HepG2 (cell line): ENCODE data around the gene CRYBA1. TPM values are rescaled to one million over a fixed set of nuclear protein-coding genes. Genes with fewer than 3 reads are reported as not detected.

Source experiments
- ATAC-seq: fragments of 200-7000 bp; cut with Tn5 transposase; 3 replicates; pipeline ENCODE4 v1.9.1; 2020; ENCODE audit warnings: mild to moderate bottlenecking, moderate library complexity
- BruUV-seq: library from RNA; stranded (reverse); fragments of 400-500 nt; replicated peaks from 2 replicates; lab custom pipeline; 2021; lab: Mats Ljungman, UMichigan
- CTCF ChIA-PET: fragments of 300-600 bp; formaldehyde crosslinking; extraction: SDS; loops from one replicate; lab custom pipeline; 2021; ENCODE audit warnings: low total read pairs, inconsistent platforms, low intra/inter-chr PET ratio; lab: Yijun Ruan, JAX
- POLR2A ChIA-PET: fragments of 350-600 bp; sonication (Branson Sonifier 250); formaldehyde crosslinking; loops from one replicate; lab custom pipeline; 2020; ENCODE audit warnings: antibody characterized with exemption, inconsistent platforms; lab: Yijun Ruan, JAX
- DNase-seq: peaks from one replicate; pipeline ENCODE4 v3.0.0-alpha.2; 2015; ENCODE audit warnings: low spot score
- FAIRE-seq: peaks from 3 replicates; lab custom pipeline; 2011; peaks lifted over from hg19 to GRCh38; lab: Jason Lieb, UNC
- H2AFZ ChIP-seq: one replicate; pipeline ENCODE4 v1.6.1; 2011; ENCODE audit warnings: low read length, inconsistent platforms
- H3K27ac ChIP-seq: fragments of 300-600 bp; 3 replicates; pipeline ENCODE4 v1.8.0; 2011; ENCODE audit warnings: mixed run types, mild to moderate bottlenecking, mixed read lengths, low read length, inconsistent platforms; ENCODE audit not compliant: insufficient read depth; ENCODE audit errors: extremely low read length
- H3K27me3 ChIP-seq, 2 experiments: fragments of 200-600 bp in 1 of 2; 2 replicates in 1 of 2; 3 replicates in 1 of 2; pipeline versions ENCODE4 v1.6.0 to v1.8.0; 2011; ENCODE audit warnings: low read length in 2 of 2, mild to moderate bottlenecking in 2 of 2, moderate library complexity in 2 of 2, inconsistent platforms in 1 of 2; ENCODE audit not compliant: insufficient read depth in 2 of 2, control insufficient read depth in 1 of 2
- H3K36me3 ChIP-seq, 2 experiments: fragments of 200-600 bp in 1 of 2; replicated peaks in 1 of 2; 2 replicates in 1 of 2; 3 replicates in 1 of 2; pipeline versions ENCODE4 v1.5.1 to v1.8.0; 2011; ENCODE audit warnings: low read length in 2 of 2, inconsistent platforms in 1 of 2; ENCODE audit not compliant: insufficient read depth in 2 of 2, control insufficient read depth in 1 of 2
- H3K4me1 ChIP-seq: 2 replicates; pipeline ENCODE4 v1.5.1; 2012; ENCODE audit warnings: low read length, inconsistent platforms; ENCODE audit not compliant: insufficient read depth
- H3K4me2 ChIP-seq: 2 replicates; pipeline ENCODE4 v1.6.0; 2011; ENCODE audit warnings: low read depth, low read length, inconsistent platforms
- H3K4me3 ChIP-seq, 3 experiments: fragments of 200-600 bp in 1 of 3; sonication (generic), shearing (Covaris generic) in 1 of 3; replicated peaks in 1 of 3; 2 replicates each; pipeline ENCODE4 v1.5.1; 2011 to 2016; ENCODE audit warnings: low read length in 3 of 3, inconsistent platforms in 2 of 3, low read depth in 2 of 3, mild to moderate bottlenecking in 2 of 3, control low read depth in 1 of 3, mixed read lengths in 1 of 3; ENCODE audit not compliant: insufficient read depth in 1 of 3
- H3K79me2 ChIP-seq: one replicate; pipeline ENCODE4 v1.6.1; 2011; ENCODE audit warnings: low read length, inconsistent platforms; ENCODE audit not compliant: insufficient read depth
- H3K9ac ChIP-seq: 2 replicates; pipeline ENCODE4 v1.6.0; 2011; ENCODE audit warnings: mild to moderate bottlenecking, low read depth, low read length, inconsistent platforms; ENCODE audit not compliant: insufficient read depth
- H3K9me3 ChIP-seq: 2 replicates; pipeline ENCODE4 v1.5.1; 2012; ENCODE audit warnings: mild to moderate bottlenecking, low read length
- H4K20me1 ChIP-seq: 2 replicates; pipeline ENCODE4 v1.6.0; 2011; ENCODE audit warnings: inconsistent platforms, mild to moderate bottlenecking, low read length, moderate library complexity; ENCODE audit not compliant: insufficient read depth
- ASH2L ChIP-seq: fragments of 300-600, 200-600 bp; sonication (generic); IDR thresholded peaks from 2 replicates; pipeline ENCODE4 v1.7.0; 2017; ENCODE audit warnings: low read depth, mild to moderate bottlenecking, moderate library complexity, mixed read lengths, low read length; ENCODE audit not compliant: insufficient read length
- HOXA5 ChIP-seq: sonication (generic); formaldehyde crosslinking; IDR thresholded peaks from 2 replicates; pipeline ENCODE4 v1.4.0; 2020; ENCODE audit warnings: missing genetic modification reagents
- MED13 ChIP-seq: sonication (generic); formaldehyde crosslinking; IDR thresholded peaks from 2 replicates; pipeline ENCODE4 v1.5.0; 2020; ENCODE audit warnings: missing genetic modification reagents
- MXI1 ChIP-seq: IDR thresholded peaks from 3 replicates; pipeline ENCODE4 v1.6.1; 2012; ENCODE audit warnings: low read depth, low read length, inconsistent platforms, borderline replicate concordance
- MYC ChIP-seq: sonication (generic); formaldehyde crosslinking; IDR thresholded peaks from 2 replicates; pipeline ENCODE4 v1.9.0; 2021; ENCODE audit warnings: missing genetic modification reagents, borderline replicate concordance
- PPARG ChIP-seq: conservative IDR thresholded peaks from 2 replicates; pipeline ENCODE4 v1.6.1; 2016; ENCODE audit warnings: missing biosample characterization, missing genetic modification reagents
- RARA ChIP-seq: IDR thresholded peaks from 2 replicates; pipeline ENCODE4 v1.6.1; 2016; ENCODE audit warnings: missing genetic modification reagents, missing compliant biosample characterization
- SETDB1 ChIP-seq: sonication (generic); formaldehyde crosslinking; IDR thresholded peaks from 2 replicates; pipeline ENCODE4 v1.5.1; 2020; ENCODE audit warnings: missing genetic modification reagents, mild to moderate bottlenecking, borderline replicate concordance
- ZEB1 ChIP-seq: IDR thresholded peaks from 2 replicates; pipeline ENCODE4 v1.6.1; 2012; ENCODE audit warnings: mild to moderate bottlenecking, low read depth, inconsistent platforms; ENCODE audit not compliant: insufficient replicate concordance
- ZNF235 ChIP-seq: sonication (generic); formaldehyde crosslinking; IDR thresholded peaks from 2 replicates; pipeline ENCODE4 v1.8.1; 2023; ENCODE audit warnings: mild to moderate bottlenecking, missing genetic modification reagents, borderline replicate concordance
- ZNF331 ChIP-seq: sonication (generic); formaldehyde crosslinking; IDR thresholded peaks from 2 replicates; pipeline ENCODE4 v1.4.0; 2020; ENCODE audit warnings: missing genetic modification reagents
- ZNF768 ChIP-seq: sonication (generic); formaldehyde crosslinking; IDR thresholded peaks from 2 replicates; pipeline ENCODE4 v1.4.0; 2020; ENCODE audit warnings: missing genetic modification reagents
- WGBS: methylation state at CpG from one replicate; pipeline ENCODE4 v1.1.6; 2017; ENCODE audit warnings: low lambda C conversion rate; 5-methylcytosine and 5-hydroxymethylcytosine counted together
- in situ Hi-C: cut with HindIII; loops from 2 replicates; pipeline ENCODE4 v1.10.0; 2017; ENCODE audit warnings: low pct_unique_long_range_greater_than_20kb; ENCODE audit not compliant: extremely low pct_ligation_motif_present
- intact Hi-C: fragments of 100-400 bp; cut with micrococcal nuclease; formaldehyde crosslinking; loops from one replicate; pipeline ENCODE4 v1.10.0; 2022; ENCODE audit not compliant: unreplicated experiment
- polyA plus RNA-seq, 8 experiments: library from polyadenylated mRNA; depleted of rRNA in 3 of 8; stranded (reverse) in 7 of 8; unstranded in 1 of 8; fragments of >200 nt; fragmentation: Illumina TruSeq in 4 of 8; extraction: Trizol in 4 of 8; gene quantifications; 2 replicates each; pipeline versions ENCODE4 v1.2.1 to v1.2.3, GENCODE V29; 2011 to 2016; ENCODE audit warnings: low read depth in 4 of 8, missing spikeins in 1 of 8, mixed read lengths in 1 of 8; ENCODE audit not compliant: insufficient read depth in 1 of 8
- total RNA-seq, 5 experiments: library from RNA; depleted of rRNA; stranded (reverse); fragments of >200 nt; fragmentation: Illumina TruSeq; extraction: Trizol; gene quantifications; 2 replicates each; pipeline ENCODE4 v1.2.3, GENCODE V29; 2016; ENCODE audit warnings: low read depth in 1 of 5
- TF ChIP-seq, protein P1 (sequence below): sonication (generic); formaldehyde crosslinking; IDR thresholded peaks from 2 replicates; pipeline ENCODE4 v1.4.0; 2020; ENCODE audit warnings: missing genetic modification reagents, borderline replicate concordance
- TF ChIP-seq, protein P2 (sequence below): sonication (generic); formaldehyde crosslinking; IDR thresholded peaks from 2 replicates; pipeline ENCODE4 v1.4.0; 2020; ENCODE audit warnings: low read depth, missing genetic modification reagents

Gene CRYBA1
- total and polyA plus RNA-seq, 2 of the 13 experiments (the other 11 are each of a cell fraction or from before 2014, with no cell fraction given): not detected

DNA sequence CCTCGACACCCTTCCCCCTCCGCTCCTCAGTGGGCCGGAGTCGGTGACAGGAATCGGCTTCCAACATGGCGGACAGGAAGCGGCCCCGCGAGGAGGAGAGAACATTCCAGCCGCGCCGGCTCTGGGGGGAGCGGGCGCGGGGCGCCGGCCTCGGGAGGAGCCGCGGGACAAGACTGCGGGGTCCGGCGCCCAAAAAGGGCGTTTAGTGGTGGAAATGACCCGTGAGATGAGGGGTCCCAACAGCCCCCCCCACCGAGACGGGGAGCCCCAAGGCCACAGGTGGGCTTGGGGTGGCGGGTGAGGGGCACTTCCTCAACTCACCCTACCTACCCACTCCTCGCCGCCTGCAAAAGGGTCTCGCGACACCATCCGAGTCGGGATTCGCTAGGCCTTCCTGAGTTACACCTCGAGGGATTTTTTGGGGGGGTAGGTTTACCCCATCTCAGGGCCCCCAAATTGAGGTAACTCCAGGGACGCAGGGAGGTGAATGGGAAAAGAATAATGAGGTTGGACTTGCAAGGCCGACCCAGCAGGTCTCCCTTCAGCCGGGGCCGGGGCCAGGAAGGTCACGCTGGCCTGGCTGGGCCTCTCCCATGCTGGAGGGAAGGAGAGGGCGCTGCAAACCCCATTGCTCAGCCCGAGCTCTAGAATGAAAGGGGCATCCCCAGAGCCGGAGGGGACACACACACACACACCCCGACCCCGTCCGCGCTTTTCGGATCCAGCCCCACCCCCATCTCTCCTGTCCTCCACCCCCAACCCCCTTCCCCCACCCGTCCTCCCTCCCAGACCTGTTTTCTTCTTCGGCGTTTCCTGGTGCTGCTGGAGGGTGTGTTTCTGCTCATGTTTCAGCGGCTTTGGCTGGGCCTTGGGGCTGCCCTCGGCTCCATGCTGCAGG lies 46.6 kb downstream of the CRYBA1 start:
- TSS peak; percentile 69 for BruUV-seq
- Histone ChIP-seq H3K9me3 (no peaks in the 10 kb centered on the region), H2AFZ (no peak overlapping the region), H3K27me3 (no peaks in the 10 kb centered on the region; a peak in 1 of 5 replicates), H4K20me1 (peaks cover 40% of the 10 kb centered on the region), H3K9ac (peak overlapping the region; percentile 95), H3K27ac (peak overlapping the region; percentile 92), H3K36me3 (peaks cover 1 to 20% of the 10 kb centered on the region in 2 experiments; a peak in 2 of 5 replicates), H3K79me2 (peaks cover 50% of the 10 kb centered on the region), H3K4me2 (peak overlapping the region; percentile 73), H3K4me1 (peaks cover 35% of the 10 kb centered on the region), H3K4me3 (peak overlapping the region; percentile 92 to 99 (median 93))
- WGBS: under 1% methylated on average over 24 of the region's 54 CpGs
- ATAC-seq: peak; percentile 64
- ChIA-PET CTCF (no interaction called here), POLR2A (interaction anchor here (0.7 to 1.9 kb wide), 32 partner anchors 7 to 451 kb away, joined by 3 to 37 read pairs (median 6); partner anchors contain the start of genes ABHD15, ANKRD13B, FAM222B and MYO18A)
- intact Hi-C loops: loop anchor here (5.0 to 10.0 kb wide), 3 partner anchors 41 to 272 kb away; partner anchors contain the start of genes ABHD15 and TP53I13
- peak; percentile 45 for DNase-seq
- no peak for FAIRE-seq
- in situ Hi-C loops: no loop called here
- TF ChIP-seq ZNF331 (CRISPR knock-in tag): peak; percentile 55
- TF ChIP-seq MXI1: 0 out of 3 replicates have a peak, but pooled peaks have one; percentile 8
- no peak for TF ChIP-seq SETDB1 (CRISPR knock-in tag)
- TF ChIP-seq, protein P1, sequence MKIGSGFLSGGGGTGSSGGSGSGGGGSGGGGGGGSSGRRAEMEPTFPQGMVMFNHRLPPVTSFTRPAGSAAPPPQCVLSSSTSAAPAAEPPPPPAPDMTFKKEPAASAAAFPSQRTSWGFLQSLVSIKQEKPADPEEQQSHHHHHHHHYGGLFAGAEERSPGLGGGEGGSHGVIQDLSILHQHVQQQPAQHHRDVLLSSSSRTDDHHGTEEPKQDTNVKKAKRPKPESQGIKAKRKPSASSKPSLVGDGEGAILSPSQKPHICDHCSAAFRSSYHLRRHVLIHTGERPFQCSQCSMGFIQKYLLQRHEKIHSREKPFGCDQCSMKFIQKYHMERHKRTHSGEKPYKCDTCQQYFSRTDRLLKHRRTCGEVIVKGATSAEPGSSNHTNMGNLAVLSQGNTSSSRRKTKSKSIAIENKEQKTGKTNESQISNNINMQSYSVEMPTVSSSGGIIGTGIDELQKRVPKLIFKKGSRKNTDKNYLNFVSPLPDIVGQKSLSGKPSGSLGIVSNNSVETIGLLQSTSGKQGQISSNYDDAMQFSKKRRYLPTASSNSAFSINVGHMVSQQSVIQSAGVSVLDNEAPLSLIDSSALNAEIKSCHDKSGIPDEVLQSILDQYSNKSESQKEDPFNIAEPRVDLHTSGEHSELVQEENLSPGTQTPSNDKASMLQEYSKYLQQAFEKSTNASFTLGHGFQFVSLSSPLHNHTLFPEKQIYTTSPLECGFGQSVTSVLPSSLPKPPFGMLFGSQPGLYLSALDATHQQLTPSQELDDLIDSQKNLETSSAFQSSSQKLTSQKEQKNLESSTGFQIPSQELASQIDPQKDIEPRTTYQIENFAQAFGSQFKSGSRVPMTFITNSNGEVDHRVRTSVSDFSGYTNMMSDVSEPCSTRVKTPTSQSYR: peak; percentile 67; the same call in 1 of the 2 replicates
- TF ChIP-seq ASH2L: peak; percentile 49
- TF ChIP-seq MYC: peak; percentile 34; the same call in 1 of the 2 replicates
- TF ChIP-seq RARA (CRISPR knock-in tag): no peak
- TF ChIP-seq, protein P2, sequence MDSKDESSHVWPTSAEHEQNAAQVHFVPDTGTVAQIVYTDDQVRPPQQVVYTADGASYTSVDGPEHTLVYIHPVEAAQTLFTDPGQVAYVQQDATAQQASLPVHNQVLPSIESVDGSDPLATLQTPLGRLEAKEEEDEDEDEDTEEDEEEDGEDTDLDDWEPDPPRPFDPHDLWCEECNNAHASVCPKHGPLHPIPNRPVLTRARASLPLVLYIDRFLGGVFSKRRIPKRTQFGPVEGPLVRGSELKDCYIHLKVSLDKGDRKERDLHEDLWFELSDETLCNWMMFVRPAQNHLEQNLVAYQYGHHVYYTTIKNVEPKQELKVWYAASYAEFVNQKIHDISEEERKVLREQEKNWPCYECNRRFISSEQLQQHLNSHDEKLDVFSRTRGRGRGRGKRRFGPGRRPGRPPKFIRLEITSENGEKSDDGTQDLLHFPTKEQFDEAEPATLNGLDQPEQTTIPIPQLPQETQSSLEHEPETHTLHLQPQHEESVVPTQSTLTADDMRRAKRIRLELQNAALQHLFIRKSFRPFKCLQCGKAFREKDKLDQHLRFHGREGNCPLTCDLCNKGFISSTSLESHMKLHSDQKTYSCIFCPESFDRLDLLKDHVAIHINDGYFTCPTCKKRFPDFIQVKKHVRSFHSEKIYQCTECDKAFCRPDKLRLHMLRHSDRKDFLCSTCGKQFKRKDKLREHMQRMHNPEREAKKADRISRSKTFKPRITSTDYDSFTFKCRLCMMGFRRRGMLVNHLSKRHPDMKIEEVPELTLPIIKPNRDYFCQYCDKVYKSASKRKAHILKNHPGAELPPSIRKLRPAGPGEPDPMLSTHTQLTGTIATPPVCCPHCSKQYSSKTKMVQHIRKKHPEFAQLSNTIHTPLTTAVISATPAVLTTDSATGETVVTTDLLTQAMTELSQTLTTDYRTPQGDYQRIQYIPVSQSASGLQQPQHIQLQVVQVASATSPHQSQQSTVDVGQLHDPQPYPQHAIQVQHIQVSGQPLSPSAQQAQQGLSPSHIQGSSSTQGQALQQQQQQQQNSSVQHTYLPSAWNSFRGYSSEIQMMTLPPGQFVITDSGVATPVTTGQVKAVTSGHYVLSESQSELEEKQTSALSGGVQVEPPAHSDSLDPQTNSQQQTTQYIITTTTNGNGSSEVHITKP (CRISPR knock-in tag): 0 out of 2 replicates have a peak, but pooled peaks have one; percentile 20
- TF ChIP-seq HOXA5 (CRISPR knock-in tag): peak; percentile 16; the same call in 1 of the 2 replicates
- no peak for TF ChIP-seq ZEB1
- TF ChIP-seq PPARG: no peak
- no peak for TF ChIP-seq ZNF768
- no peak for TF ChIP-seq ZNF235 (CRISPR knock-in tag)
- peak; percentile 50; the same call in 1 of the 2 replicates for TF ChIP-seq MED13 (CRISPR knock-in tag)
